A549 treated with AZD9567 at 1 μM for 4 hours (cell line): ENCODE data around the gene ZNF274. TPM values are rescaled to one million over a fixed set of nuclear protein-coding genes. Genes with fewer than 3 reads are reported as not detected.

Source experiments
- total RNA-seq: library from RNA; stranded (reverse); fragments of 200-300 nt; extraction: Qiagen RNA extraction; gene quantifications from 5 replicates; pipeline ENCODE4 v1.2.3, GENCODE V29; 2022; ENCODE audit not compliant: insufficient read depth

The ZNF274 gene
- 13.4 to 14.8 TPM (median 13.9 TPM) in 5 replicates for total RNA-seq

DNA sequence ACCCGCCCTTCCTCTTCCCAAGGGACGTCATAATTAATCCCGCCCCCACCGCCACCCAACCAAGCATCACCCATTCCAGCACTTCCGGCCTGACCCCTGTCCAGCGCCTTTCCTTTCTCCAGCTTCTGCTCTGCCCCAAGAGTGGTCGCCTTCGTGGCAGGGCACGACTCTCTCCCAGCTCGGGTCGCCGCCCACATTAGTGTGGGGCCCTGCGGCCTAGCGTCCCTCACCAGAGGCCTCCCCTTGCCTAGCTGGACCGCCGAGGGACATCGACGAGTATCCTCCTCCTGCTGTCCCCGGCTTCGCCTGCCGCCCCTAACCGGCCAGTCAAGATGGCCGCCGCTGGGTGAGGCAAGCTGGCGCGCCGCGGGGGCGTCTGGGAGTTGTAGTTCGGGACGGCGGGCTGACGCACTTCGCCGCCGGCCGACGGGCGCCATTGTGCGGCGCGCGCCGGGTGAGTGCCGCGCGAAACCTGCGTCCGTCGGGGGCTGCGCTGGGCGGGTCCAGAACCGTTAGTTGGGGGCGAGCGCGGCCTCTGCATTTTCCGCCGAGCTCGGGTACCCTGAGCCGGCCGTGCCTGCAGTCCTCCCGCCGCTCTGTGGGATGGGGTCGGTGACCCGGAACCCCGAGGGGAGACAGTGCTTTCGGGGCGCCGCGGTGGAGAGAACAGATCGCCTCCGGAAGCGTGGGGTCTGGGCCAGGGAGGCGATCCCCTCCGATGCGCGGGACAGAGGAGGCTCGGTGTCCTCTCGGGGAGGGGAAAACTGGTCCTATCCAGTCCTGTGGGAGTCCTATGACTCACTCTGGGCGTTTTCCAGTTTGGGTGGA is at the start of gene ZNF274:
ZNF274 (plus strand) TSS at position 73 of the 828 bp plus-strand sequence. CDS start 905 bp downstream, outside the sequence.

DNA sequence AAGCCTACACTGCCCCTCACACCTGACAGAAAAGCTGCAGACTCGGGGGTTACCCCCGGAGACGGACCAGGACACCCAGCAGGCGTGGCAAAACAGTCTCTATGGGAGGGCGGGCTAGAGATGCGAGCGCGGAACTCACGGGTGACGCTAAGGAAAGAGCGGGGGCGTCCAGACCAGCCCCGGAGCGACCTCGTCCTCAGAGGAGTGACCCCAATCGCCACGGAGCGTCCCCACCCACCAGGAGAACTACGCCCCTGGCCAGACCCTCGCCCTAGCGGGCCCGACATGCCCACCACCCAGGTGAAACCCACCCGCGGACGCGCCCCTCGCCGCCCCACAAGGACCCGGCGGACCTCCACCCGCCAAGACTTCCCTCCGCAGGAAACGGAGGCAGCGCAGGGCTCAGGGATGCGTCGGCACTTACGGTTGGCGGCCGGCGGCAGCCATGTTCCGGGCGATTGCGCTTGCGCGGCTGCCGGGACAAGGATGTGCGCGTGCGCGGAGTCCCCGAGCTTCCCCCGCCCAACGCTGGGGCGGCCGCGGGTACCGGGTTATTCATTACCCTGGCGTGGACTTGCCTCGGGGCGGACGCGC is 32.4 kb upstream of the ZNF274 start, which contains the start of gene ZNF329:
ZNF329 (minus strand) TSS at position 462 of the 594 bp plus-strand sequence. CDS start 21,286 bp downstream, outside the sequence.

DNA sequence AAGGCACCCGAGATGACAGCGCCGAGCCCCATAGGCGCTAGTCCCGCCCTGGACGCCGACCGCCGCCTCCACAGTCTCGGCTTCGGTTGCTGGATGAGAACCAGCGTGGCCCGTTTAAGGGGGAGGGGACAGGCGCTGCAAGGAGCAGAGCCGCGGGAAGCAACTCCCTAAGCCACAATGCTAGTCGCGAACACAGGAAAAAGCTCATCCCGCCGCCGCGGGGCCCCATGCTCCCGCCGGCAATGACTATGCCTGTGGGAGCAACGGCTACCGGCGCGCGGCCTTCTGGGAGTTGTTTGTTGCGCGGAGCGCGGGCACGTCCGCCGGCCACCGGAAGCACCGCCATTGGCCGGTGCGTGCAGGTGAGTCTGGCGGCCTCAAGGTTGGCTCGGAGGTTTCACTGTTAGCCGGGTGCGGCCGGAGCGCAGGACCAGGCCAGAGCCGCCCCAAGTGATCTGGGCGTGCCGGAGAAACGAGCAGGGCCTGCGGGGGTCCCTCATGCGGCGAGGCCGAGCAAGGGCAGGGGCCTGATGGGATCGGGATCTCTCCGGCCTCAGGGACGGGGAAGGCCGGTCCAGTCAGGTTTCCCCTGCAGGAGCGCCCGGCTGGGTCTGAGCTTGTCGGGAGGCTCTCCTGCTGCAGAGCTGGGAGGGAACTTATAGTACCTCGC is 45.9 kb downstream of the ZNF274 start, which contains the start of gene ZNF544:
ZNF544 (plus strand) TSS at position 330 of the 670 bp plus-strand sequence. CDS start 15,110 bp downstream, outside the sequence.

Other genes with a start within 250 kb of the ZNF274 start
- gene ZNF418, start 247.7 kb upstream of the ZNF274 start, total RNA-seq = 0.91 to 1.2 TPM (median 1.1 TPM) in 5 replicates
- gene ZNF256, start 235.4 kb upstream of the ZNF274 start, total RNA-seq = 0.94 to 1.4 TPM (median 1.2 TPM) in 5 replicates
- 0.09 TPM in 1 of 5 replicates, not detected in the others for gene C19orf18, start 208.5 kb upstream of the ZNF274 start, total RNA-seq
- gene ZNF606, start 180.2 kb upstream of the ZNF274 start, total RNA-seq = 1.0 to 3.6 TPM (median 2.6 TPM) in 5 replicates
- gene ZSCAN1, start 149.0 kb upstream of the ZNF274 start, total RNA-seq = not detected in 5 replicates
- not detected in 5 replicates for gene ZNF135, start 123.8 kb upstream of the ZNF274 start, total RNA-seq
- gene ZSCAN18, start 84.8 kb upstream of the ZNF274 start, total RNA-seq = 1.5 to 2.8 TPM (median 1.7 TPM) in 5 replicates
- gene ZNF329, start 32.3 kb upstream of the ZNF274 start, total RNA-seq = 2.5 to 3.1 TPM (median 2.9 TPM) in 5 replicates
- gene ZNF544, start 45.9 kb downstream of the ZNF274 start, total RNA-seq = 9.5 to 21.0 TPM (median 18.5 TPM) in 5 replicates
- 0.81 to 1.6 TPM (median 1.0 TPM) in 5 replicates for gene ZNF8, start 95.9 kb downstream of the ZNF274 start, total RNA-seq
- gene ERVK3-1, start 122.3 kb downstream of the ZNF274 start, total RNA-seq = 93.1 to 105 TPM (median 103 TPM) in 5 replicates
- gene ZSCAN22, start 143.9 kb downstream of the ZNF274 start, total RNA-seq = 2.4 to 3.1 TPM (median 2.6 TPM) in 5 replicates
- 10.8 to 14.5 TPM (median 13.4 TPM) in 5 replicates for gene A1BG, start 170.4 kb downstream of the ZNF274 start, total RNA-seq
- gene ZNF497, start 179.7 kb downstream of the ZNF274 start, total RNA-seq = 1.2 to 1.5 TPM (median 1.4 TPM) in 4 of 5 replicates, not detected in the other
- 1.0 to 2.0 TPM (median 1.6 TPM) in 5 replicates for gene ZNF837, start 198.0 kb downstream of the ZNF274 start, total RNA-seq
- 2,020 to 2,699 TPM (median 2,590 TPM) in 5 replicates for gene RPS5, start 204.2 kb downstream of the ZNF274 start, total RNA-seq
- gene RNF225, start 212.6 kb downstream of the ZNF274 start, total RNA-seq = 0.10 to 0.24 TPM in 2 of 5 replicates, not detected in the others
- 18.6 to 21.4 TPM (median 20.5 TPM) in 5 replicates for gene ZNF584, start 225.6 kb downstream of the ZNF274 start, total RNA-seq